Measurements from ENCODE around the gene NADK.

DNA sequence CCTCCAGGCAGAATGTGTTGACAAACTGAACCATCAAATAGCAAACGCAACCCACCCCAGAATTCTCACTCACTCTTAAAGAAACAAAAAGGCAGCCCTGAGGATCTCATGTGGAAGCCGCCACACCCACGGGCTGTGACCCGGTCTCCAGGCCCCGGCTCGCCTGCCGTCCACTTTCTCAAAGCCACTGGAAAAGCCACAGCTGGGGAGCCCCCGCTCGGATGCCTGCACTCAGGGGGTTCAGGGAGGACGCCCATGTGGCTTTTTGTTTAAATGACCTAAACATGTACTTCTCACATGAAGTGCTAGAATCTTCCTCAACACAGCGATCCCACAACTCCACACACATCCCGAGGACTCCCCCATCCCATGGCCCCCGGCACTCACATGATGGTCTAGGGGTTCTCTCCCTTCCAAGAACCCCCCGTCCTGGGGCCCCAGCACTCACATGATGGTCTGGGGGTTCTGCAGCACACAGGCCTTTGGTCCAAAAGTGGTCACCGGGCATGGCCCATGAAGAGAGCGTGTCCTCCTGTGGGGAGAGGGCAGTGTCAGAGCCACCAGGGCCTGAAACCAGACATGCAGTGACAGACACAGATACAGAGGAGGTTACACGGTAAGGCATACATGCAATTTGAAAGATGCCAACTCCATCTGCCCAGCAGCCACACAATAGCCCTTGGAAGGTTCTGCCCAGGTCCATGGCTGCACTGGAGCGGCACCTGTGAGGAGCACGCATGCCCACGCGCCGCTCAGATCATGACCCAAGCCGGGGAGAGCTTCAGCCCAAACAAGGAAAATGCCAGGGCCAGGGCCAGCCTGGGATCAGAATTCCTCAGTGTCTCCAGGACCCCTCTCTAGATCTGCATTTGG lies 16.5 kb downstream of the NADK start:
- no peak for TF ChIP-seq POLR2A (IDR thresholded peaks at IDR 0.05)
- TF ChIP-seq, protein P1, sequence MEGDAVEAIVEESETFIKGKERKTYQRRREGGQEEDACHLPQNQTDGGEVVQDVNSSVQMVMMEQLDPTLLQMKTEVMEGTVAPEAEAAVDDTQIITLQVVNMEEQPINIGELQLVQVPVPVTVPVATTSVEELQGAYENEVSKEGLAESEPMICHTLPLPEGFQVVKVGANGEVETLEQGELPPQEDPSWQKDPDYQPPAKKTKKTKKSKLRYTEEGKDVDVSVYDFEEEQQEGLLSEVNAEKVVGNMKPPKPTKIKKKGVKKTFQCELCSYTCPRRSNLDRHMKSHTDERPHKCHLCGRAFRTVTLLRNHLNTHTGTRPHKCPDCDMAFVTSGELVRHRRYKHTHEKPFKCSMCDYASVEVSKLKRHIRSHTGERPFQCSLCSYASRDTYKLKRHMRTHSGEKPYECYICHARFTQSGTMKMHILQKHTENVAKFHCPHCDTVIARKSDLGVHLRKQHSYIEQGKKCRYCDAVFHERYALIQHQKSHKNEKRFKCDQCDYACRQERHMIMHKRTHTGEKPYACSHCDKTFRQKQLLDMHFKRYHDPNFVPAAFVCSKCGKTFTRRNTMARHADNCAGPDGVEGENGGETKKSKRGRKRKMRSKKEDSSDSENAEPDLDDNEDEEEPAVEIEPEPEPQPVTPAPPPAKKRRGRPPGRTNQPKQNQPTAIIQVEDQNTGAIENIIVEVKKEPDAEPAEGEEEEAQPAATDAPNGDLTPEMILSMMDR (IDR thresholded peaks at IDR 0.05) = no peak

Data from prostate gland (tissue), 2 donors.